Smooth muscle cell (in vitro differentiated cells): Measurements from ENCODE around the gene SAMD4A. TPM values are rescaled to one million over a fixed set of nuclear protein-coding genes. Genes with fewer than 3 reads are reported as not detected.

Source experiments
- DNase-seq: peaks from one replicate; lab custom pipeline; 2025; ENCODE audit not compliant: unreplicated experiment; lab: John Stamatoyannopoulos, UW
- H2AFZ ChIP-seq: fragments of 200-600 bp; sonication (generic); 2 replicates; pipeline ENCODE4 v1.6.0; 2016; ENCODE audit warnings: antibody characterized with exemption, low read depth, mild to moderate bottlenecking
- H3F3A ChIP-seq: fragments of 200-600 bp; sonication (generic); 2 replicates; pipeline ENCODE4 v1.6.0; 2017; ENCODE audit warnings: antibody characterized with exemption, low read depth
- H3K27ac ChIP-seq: fragments of 200-600 bp; sonication (generic); 2 replicates; pipeline ENCODE4 v1.5.1; 2016; ENCODE audit warnings: low read depth, mild to moderate bottlenecking
- H3K27me3 ChIP-seq: fragments of 200-600 bp; sonication (generic); 2 replicates; pipeline ENCODE4 v1.6.1; 2016; ENCODE audit warnings: low read depth, mild to moderate bottlenecking
- H3K36me3 ChIP-seq: fragments of 200-600 bp; sonication (generic); 2 replicates; pipeline ENCODE4 v1.5.1; 2016; ENCODE audit warnings: low read depth
- H3K4me1 ChIP-seq: fragments of 200-600 bp; sonication (generic); 2 replicates; pipeline ENCODE4 v1.5.1; 2016; ENCODE audit warnings: low read depth
- H3K4me2 ChIP-seq: fragments of 200-600 bp; sonication (generic); 2 replicates; pipeline ENCODE4 v1.6.0; 2016; ENCODE audit warnings: mild to moderate bottlenecking
- H3K4me3 ChIP-seq: fragments of 200-600 bp; sonication (generic); 2 replicates; pipeline ENCODE4 v1.5.1; 2016; ENCODE audit warnings: mild to moderate bottlenecking
- H3K79me2 ChIP-seq: fragments of 200-600 bp; sonication (generic); 2 replicates; pipeline ENCODE4 v1.6.0; 2016; ENCODE audit warnings: low read depth, mild to moderate bottlenecking
- H3K9ac ChIP-seq: fragments of 200-600 bp; sonication (generic); 2 replicates; pipeline ENCODE4 v1.6.0; 2016; ENCODE audit warnings: low read depth
- H3K9me3 ChIP-seq: fragments of 200-600 bp; sonication (generic); replicated peaks from 2 replicates; pipeline ENCODE4 v1.5.1; 2016; ENCODE audit warnings: low read depth
- H4K20me1 ChIP-seq: fragments of 200-600 bp; sonication (generic); 2 replicates; pipeline ENCODE4 v1.6.0; 2016; ENCODE audit warnings: low read depth
- WGBS: methylation state at CpG from one replicate; pipeline ENCODE4 v1.1.7; 2016; ENCODE audit warnings: low lambda C conversion rate; 5-methylcytosine and 5-hydroxymethylcytosine counted together
- polyA plus RNA-seq: library from polyadenylated mRNA; unstranded; fragments of >200 nt; fragmentation: Nextera tagmentation; extraction: Ambion mirVana; gene quantifications from 2 replicates; pipeline ENCODE4 v1.2.1, GENCODE V29; 2016
- total RNA-seq: library from RNA; depleted of rRNA; stranded (reverse); fragments of >200 nt; gene quantifications from 2 replicates; pipeline ENCODE4 v1.2.3, GENCODE V29; 2014
- TF ChIP-seq, protein P1 (sequence below): fragments of 200-600 bp; sonication (generic); IDR thresholded peaks from 2 replicates; pipeline ENCODE4 v1.5.1; 2017; ENCODE audit warnings: borderline replicate concordance, mild to moderate bottlenecking, antibody characterized with exemption; ENCODE audit not compliant: insufficient read depth, poor library complexity, severe bottlenecking

The SAMD4A gene
- total and polyA plus RNA-seq, 2 experiments from 2014 or later = 9.2 to 36.7 TPM

DNA sequence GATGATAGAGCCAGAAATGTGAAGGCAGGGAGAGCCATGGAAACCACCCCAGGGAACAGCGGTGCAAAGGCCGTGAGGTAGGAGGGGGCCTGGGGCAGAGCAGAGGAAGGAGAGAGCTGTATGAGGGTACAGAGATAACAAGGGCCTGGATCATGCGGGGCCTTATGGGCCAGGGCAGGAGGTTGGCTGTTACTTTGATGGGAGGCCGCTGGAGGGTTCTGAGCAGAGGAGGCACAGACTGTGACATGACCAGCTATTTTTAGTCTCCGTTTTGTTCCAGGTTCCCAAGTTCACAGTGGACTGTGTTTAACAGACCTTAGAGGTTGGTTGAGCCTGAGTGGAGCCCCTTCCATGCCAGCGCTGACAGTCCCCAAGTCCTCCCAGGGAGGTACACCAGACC lies 217.1 kb downstream of the SAMD4A start:
- no peak overlapping the region for H3K9ac ChIP-seq
- TF ChIP-seq, protein P1, sequence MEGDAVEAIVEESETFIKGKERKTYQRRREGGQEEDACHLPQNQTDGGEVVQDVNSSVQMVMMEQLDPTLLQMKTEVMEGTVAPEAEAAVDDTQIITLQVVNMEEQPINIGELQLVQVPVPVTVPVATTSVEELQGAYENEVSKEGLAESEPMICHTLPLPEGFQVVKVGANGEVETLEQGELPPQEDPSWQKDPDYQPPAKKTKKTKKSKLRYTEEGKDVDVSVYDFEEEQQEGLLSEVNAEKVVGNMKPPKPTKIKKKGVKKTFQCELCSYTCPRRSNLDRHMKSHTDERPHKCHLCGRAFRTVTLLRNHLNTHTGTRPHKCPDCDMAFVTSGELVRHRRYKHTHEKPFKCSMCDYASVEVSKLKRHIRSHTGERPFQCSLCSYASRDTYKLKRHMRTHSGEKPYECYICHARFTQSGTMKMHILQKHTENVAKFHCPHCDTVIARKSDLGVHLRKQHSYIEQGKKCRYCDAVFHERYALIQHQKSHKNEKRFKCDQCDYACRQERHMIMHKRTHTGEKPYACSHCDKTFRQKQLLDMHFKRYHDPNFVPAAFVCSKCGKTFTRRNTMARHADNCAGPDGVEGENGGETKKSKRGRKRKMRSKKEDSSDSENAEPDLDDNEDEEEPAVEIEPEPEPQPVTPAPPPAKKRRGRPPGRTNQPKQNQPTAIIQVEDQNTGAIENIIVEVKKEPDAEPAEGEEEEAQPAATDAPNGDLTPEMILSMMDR = no peak
- no peaks in the 10 kb centered on the region for H3K4me1 ChIP-seq
- no peaks in the 10 kb centered on the region for H4K20me1 ChIP-seq
- 96% methylated on average over 6 of the region's 6 CpGs for WGBS
- no peak overlapping the region for H3K4me2 ChIP-seq
- no peaks in the 10 kb centered on the region for H3K27me3 ChIP-seq
- H2AFZ ChIP-seq = no peak overlapping the region
- peaks cover 6% of the 10 kb centered on the region for H3K36me3 ChIP-seq
- no peaks in the 10 kb centered on the region for H3K79me2 ChIP-seq
- H3K9me3 ChIP-seq = no peaks in the 10 kb centered on the region
- H3F3A ChIP-seq = no peaks in the 10 kb centered on the region
- H3K4me3 ChIP-seq = no peak overlapping the region
- no peak for DNase-seq
- H3K27ac ChIP-seq = no peak overlapping the region

DNA sequence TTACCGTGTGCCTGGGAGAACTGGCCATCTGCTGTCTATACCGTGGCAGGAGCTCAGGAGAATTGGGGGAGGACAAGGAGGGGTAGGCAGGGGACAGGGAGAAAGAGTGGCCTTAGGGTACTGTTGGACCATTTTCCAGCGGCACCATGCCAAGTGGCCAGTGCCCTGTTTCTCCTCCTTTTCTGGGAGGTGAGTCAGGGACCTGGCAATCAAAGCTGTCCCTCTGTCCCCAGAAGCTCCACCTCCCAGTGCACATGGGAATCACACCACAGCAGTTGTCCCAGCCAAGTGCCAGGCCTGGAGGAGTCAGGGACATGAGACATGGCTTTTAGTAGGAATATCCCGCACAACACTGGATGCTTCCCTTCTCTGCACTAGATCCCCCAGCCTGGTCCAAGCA lies 217.7 kb downstream of the SAMD4A start:
- Histone ChIP-seq H3K9me3 (no peaks in the 10 kb centered on the region), H3K4me2 (no peak overlapping the region), H3K4me1 (no peaks in the 10 kb centered on the region), H3K9ac (no peak overlapping the region), H3K79me2 (no peaks in the 10 kb centered on the region), H3K27me3 (no peaks in the 10 kb centered on the region), H3K4me3 (no peak overlapping the region), H3K36me3 (peaks cover 10% of the 10 kb centered on the region), H3F3A (no peaks in the 10 kb centered on the region), H4K20me1 (no peaks in the 10 kb centered on the region), H2AFZ (no peak overlapping the region), H3K27ac (no peak overlapping the region)
- no peak for DNase-seq
- TF ChIP-seq, protein P1 = no peak
- WGBS = 94% methylated on average over 4 of the region's 4 CpGs

DNA sequence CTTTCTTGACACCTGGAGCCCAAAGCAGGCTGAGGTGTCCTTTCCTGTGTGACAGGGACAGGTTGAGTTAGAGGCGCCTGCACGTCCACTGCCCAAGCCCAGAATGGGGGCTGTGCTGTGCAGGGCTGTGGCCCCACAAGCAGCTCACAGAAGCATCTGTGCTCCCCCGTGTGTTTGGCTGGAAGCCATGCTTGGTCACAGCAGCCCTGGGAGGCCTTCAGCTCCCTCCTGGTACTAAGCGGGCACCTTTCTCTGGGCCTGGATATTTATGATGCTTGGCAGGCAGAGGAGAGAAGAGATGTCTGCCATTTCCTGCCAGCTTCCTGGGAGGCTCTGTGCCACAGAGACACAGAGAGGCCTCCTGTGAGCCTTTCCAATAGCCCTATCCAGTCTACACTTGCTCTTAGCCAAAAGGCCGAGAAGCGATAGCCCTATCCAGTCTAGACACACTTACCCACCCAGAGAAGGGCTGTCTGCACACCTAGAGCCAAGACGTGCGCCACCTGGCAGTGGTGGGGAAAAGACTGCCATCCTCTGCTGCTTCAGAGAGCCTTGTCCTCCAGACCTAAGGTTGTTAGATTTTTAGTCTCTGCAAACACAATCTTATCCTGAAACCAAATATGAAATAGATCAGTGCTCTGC lies 218.3 kb downstream of the SAMD4A start:
- no peaks in the 10 kb centered on the region for H3K27me3 ChIP-seq
- no peak overlapping the region for H3K27ac ChIP-seq
- no peaks in the 10 kb centered on the region for H3F3A ChIP-seq
- peaks cover 10% of the 10 kb centered on the region for H3K36me3 ChIP-seq
- H3K4me2 ChIP-seq = no peak overlapping the region
- H2AFZ ChIP-seq = no peak overlapping the region
- no peak for DNase-seq
- TF ChIP-seq, protein P1 = no peak
- H3K9me3 ChIP-seq = no peaks in the 10 kb centered on the region
- no peaks in the 10 kb centered on the region for H3K4me1 ChIP-seq
- no peaks in the 10 kb centered on the region for H4K20me1 ChIP-seq
- H3K79me2 ChIP-seq = no peaks in the 10 kb centered on the region
- no peak overlapping the region for H3K4me3 ChIP-seq
- H3K9ac ChIP-seq = no peak overlapping the region
- 97% methylated on average over 8 of the region's 8 CpGs for WGBS
